ENCODE results near the gene ALB. TPM values are rescaled to one million over a fixed set of nuclear protein-coding genes. Genes with fewer than 3 reads are reported as not detected.
"Not testable (repeated sequence)": the region's sequence is repeated elsewhere in the genome, so short reads cannot be mapped to it uniquely, and the experiment has no call there.

ALB gene
- total RNA-seq, 1 donor = not detected

GRCh38 chr4:73381214-73381613 is 22.9 kb upstream of the ALB start:
- no peak for TF ChIP-seq CTCF (IDR thresholded peaks at IDR 0.05; ENCODE audit: insufficient read depth, low read depth, low read length)
- no peak for DNase-seq (ENCODE audit: low read depth)
- H3K4me3 ChIP-seq (ENCODE audit: low read depth, low read length) = no peak overlapping the region

- no peak for DNase-seq (ENCODE audit: low read depth)
- no peak overlapping the region for H3K4me3 ChIP-seq (ENCODE audit: low read depth, low read length)
- no peak for TF ChIP-seq CTCF (IDR thresholded peaks at IDR 0.05; ENCODE audit: insufficient read depth, low read depth, low read length)
These were observed 20.6 kb upstream of the ALB start for GRCh38 chr4:73383452-73383851.

GRCh38 chr4:73387552-73387951 is 16.5 kb upstream of the ALB start:
- H3K4me3 ChIP-seq (ENCODE audit: low read depth, low read length) = no peak overlapping the region
- no peak for TF ChIP-seq CTCF (IDR thresholded peaks at IDR 0.05; ENCODE audit: insufficient read depth, low read depth, low read length)
- DNase-seq (ENCODE audit: low read depth) = no peak

GRCh38 chr4:73388887-73389286 is 15.2 kb upstream of the ALB start:
- no peak for TF ChIP-seq CTCF (IDR thresholded peaks at IDR 0.05; ENCODE audit: insufficient read depth, low read depth, low read length)
- H3K4me3 ChIP-seq (ENCODE audit: low read depth, low read length) = no peak overlapping the region
- DNase-seq (ENCODE audit: low read depth) = no peak

- not testable (repeated sequence) for DNase-seq (ENCODE audit: low read depth); H3K4me3 ChIP-seq (ENCODE audit: low read depth, low read length)
These were observed 14.4 kb upstream of the ALB start for GRCh38 chr4:73389663-73390062.

- no peak overlapping the region for H3K4me3 ChIP-seq (ENCODE audit: low read depth, low read length)
- DNase-seq (ENCODE audit: low read depth) = no peak
- TF ChIP-seq CTCF (IDR thresholded peaks at IDR 0.05; ENCODE audit: insufficient read depth, low read depth, low read length) = no peak
These were observed 12.3 kb upstream of the ALB start for GRCh38 chr4:73391774-73392173.

- H3K4me3 ChIP-seq (ENCODE audit: low read depth, low read length) = no peak overlapping the region
- TF ChIP-seq CTCF (IDR thresholded peaks at IDR 0.05; ENCODE audit: insufficient read depth, low read depth, low read length) = no peak
- no peak for DNase-seq (ENCODE audit: low read depth)
These were observed 11.2 kb upstream of the ALB start for GRCh38 chr4:73392936-73393335.
